ENCODE measurements around the gene HPCAL1. TPM values are rescaled to one million over a fixed set of nuclear protein-coding genes. Genes with fewer than 3 reads are reported as not detected.

HPCAL1 gene
- 25.5 and 26.1 TPM in 2 replicates for total RNA-seq
- 13.4 and 14.5 TPM in 2 replicates for polyA plus RNA-seq

DNA sequence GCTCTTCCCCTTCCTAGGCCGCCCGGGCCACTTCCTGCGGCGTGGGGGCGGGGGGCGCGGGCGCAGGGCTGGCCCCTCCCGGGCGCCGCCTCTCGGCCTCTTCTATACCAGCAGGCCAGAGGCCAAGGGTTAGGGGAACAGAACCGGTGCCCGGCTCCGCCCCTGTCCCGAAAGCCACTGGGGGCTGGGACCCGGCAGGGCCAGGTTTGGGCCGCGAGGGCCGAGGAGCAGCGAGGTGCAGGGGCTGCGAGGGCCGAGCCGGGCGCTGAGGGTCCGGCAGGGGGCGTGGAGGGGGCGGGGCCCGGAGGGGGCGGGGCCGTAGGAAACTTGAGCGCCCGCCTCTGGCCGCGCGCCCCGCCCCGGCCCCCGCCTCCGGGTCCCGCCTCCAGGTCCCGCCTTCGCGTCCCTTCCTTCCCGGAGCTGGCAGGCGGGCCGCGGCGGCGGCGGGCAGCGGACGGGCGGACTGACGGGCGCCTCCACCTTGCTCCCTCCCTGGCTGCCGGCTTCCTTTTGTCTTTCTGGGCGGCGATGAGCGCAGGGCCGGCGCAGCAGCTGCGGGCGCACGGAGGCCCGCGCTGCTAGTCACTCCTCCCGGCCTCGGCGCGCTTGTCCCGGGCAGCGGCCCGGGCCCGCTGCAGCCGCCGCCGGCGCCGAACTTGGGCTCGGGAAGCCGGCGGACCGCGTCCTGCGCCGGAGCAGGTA lies at the start of gene HPCAL1:
HPCAL1 (plus strand) TSS at position 426 of the 702 bp plus-strand sequence. CDS start 116,854 bp downstream, outside the sequence.
- peaks cover 42% of the 10 kb centered on the region for H3K27me3 ChIP-seq
- peak within 1 kb of the TSS; percentile 78 for H3K27ac ChIP-seq
- no peaks in the 10 kb centered on the region for H3K9me3 ChIP-seq (ENCODE audit: low read depth)
- peak within 1 kb of the TSS; percentile 79 for H3K4me3 ChIP-seq
- TF ChIP-seq, protein P1, sequence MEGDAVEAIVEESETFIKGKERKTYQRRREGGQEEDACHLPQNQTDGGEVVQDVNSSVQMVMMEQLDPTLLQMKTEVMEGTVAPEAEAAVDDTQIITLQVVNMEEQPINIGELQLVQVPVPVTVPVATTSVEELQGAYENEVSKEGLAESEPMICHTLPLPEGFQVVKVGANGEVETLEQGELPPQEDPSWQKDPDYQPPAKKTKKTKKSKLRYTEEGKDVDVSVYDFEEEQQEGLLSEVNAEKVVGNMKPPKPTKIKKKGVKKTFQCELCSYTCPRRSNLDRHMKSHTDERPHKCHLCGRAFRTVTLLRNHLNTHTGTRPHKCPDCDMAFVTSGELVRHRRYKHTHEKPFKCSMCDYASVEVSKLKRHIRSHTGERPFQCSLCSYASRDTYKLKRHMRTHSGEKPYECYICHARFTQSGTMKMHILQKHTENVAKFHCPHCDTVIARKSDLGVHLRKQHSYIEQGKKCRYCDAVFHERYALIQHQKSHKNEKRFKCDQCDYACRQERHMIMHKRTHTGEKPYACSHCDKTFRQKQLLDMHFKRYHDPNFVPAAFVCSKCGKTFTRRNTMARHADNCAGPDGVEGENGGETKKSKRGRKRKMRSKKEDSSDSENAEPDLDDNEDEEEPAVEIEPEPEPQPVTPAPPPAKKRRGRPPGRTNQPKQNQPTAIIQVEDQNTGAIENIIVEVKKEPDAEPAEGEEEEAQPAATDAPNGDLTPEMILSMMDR (IDR thresholded peaks at IDR 0.05; ENCODE audit: low read depth, low read length), result peak; percentile 52
- no peaks in the 10 kb centered on the region for H3K4me1 ChIP-seq (ENCODE audit: low read depth)
- H3K36me3 ChIP-seq, result no peaks in the 10 kb centered on the region
- DNase-seq (ENCODE audit: low read depth in 1 of 2, low spot score in 1 of 2), result peak; percentile 89 to 92

DNA sequence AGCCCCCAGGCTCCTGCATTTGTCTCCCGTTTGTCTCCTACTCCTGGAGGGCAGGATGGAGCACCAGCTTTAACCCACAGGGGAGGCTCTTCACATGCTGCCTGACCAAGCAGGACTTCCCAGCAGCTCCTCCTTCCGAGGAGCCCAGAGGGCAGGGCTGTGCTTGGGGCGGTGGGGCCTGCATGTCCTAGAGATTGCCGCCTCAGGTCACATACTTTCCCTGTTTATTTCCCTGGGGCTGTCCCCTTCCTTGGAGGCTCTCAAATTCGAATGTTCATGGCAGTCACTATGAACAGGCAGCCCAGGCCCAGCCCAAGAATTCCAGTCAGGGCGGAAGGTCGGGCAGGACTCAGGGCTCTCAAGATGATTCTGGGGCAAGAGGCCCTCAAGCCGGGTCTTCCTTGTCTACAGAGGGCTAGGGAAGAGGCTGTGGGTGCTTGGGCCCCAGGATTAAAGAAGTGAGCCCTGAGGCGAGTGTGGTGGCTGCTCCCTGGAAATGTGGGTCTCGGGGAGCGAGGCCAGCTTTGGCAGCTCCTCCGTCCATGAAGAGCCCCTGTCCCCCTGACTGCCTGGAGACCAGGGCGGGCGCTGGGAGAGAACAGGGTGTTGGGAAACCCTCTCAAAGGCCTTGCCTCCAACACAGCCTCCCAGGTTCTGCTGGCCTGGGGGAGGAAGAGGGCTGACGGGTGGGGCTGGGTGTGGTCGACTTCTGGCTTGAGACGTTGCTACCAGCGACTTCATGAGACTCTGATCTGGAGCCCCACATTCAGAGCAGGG lies 48.9 kb upstream of the HPCAL1 start:
- no peaks in the 10 kb centered on the region for H3K36me3 ChIP-seq
- no peak for DNase-seq (ENCODE audit: low read depth in 1 of 2, low spot score in 1 of 2)

GRCh38 chr2:10254373-10255188 lies 48.1 kb upstream of the HPCAL1 start:
- Histone ChIP-seq H3K27ac (no peak overlapping the region), H3K4me1 (ENCODE audit: low read depth) (no peaks in the 10 kb centered on the region), H3K4me3 (no peak overlapping the region), H3K36me3 (no peaks in the 10 kb centered on the region), H3K9me3 (ENCODE audit: low read depth) (no peaks in the 10 kb centered on the region), H3K27me3 (no peaks in the 10 kb centered on the region)
- TF ChIP-seq, protein P1 (IDR thresholded peaks at IDR 0.05; ENCODE audit: low read depth, low read length), result no peak
- no peak for DNase-seq (ENCODE audit: low read depth in 1 of 2, low spot score in 1 of 2)

More for the DNA sequence above, 48.9 kb upstream of the HPCAL1 start:
- Histone ChIP-seq H3K4me1 (ENCODE audit: low read depth) (no peaks in the 10 kb centered on the region), H3K27ac (no peak overlapping the region), H3K4me3 (no peak overlapping the region), H3K27me3 (no peaks in the 10 kb centered on the region), H3K9me3 (ENCODE audit: low read depth) (no peaks in the 10 kb centered on the region)
- TF ChIP-seq, protein P1 (IDR thresholded peaks at IDR 0.05; ENCODE audit: low read depth, low read length), result no peak

GRCh38 chr2:10255189-10256030 lies 47.3 kb upstream of the HPCAL1 start:
- DNase-seq (ENCODE audit: low read depth in 1 of 2, low spot score in 1 of 2), result no peak

More at GRCh38 chr2:10255189-10256030, 47.3 kb upstream of the HPCAL1 start:
- Histone ChIP-seq H3K9me3 (ENCODE audit: low read depth) (no peaks in the 10 kb centered on the region), H3K27ac (no peak overlapping the region), H3K36me3 (no peaks in the 10 kb centered on the region), H3K4me1 (ENCODE audit: low read depth) (no peaks in the 10 kb centered on the region), H3K27me3 (no peaks in the 10 kb centered on the region), H3K4me3 (no peak overlapping the region)
- TF ChIP-seq, protein P1 (IDR thresholded peaks at IDR 0.05; ENCODE audit: low read depth, low read length), result no peak
